GM21526 (cell line): ENCODE results near the gene MMP25.

Source experiments
- ATAC-seq: cut with Tn5 transposase; IDR thresholded peaks from one replicate; pipeline ENCODE4 v1.9.1; 2021; ENCODE audit warnings: moderate library complexity; ENCODE audit not compliant: unreplicated experiment, low FRiP score

Gene MMP25

DNA sequence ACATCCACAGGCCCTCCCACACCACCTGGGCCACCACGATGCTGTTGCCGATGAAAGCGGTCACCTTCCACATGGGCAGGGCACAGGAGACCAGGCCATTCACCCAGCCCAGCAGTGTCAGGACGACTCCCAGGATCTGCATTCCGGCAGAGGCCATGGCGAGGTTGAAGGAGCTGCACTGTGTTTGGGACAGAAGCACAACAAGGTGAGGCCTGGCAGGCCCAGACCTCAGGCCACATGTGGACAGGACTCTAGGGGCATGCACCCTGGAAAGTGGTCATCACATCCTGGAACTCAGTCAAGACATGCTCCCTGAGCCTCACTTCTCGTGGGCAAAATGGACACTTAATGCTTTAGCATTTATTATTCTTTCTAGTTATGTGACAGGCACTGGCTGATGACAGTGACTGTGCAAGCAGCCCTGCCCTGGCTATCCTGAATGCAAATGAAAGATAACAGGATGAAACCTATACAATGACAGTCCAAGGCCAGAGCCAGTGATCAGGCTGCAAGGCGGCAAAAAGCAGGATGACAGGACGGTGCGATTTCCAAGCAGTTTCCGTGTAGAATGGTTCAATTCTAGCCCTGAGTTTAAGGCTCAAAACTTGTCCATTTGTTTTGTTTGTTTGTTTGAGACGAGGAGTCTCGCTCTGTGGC is 30.4 kb upstream of the MMP25 start:
- no peak for ATAC-seq

DNA sequence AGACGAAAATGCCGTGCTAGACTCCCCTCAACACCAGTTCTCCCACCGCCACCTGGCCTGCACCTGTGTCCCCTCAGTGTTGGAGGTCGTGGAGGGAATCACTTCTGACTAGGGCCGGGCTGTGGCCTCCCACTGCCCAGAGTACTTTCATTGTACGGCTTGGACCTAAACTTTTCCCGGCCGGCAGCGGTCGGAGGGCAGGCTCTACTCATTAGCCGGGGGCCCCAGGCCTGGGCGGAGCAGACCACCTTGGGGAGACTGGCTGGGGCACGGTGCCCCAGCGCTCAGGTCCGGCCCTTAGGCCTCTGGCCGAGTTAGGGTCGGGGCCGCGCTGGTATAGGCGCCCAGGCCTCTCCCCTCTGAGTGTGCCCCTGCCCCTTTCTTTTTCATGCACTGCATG is 29.0 kb upstream of the MMP25 start:
- ATAC-seq, result no peak

DNA sequence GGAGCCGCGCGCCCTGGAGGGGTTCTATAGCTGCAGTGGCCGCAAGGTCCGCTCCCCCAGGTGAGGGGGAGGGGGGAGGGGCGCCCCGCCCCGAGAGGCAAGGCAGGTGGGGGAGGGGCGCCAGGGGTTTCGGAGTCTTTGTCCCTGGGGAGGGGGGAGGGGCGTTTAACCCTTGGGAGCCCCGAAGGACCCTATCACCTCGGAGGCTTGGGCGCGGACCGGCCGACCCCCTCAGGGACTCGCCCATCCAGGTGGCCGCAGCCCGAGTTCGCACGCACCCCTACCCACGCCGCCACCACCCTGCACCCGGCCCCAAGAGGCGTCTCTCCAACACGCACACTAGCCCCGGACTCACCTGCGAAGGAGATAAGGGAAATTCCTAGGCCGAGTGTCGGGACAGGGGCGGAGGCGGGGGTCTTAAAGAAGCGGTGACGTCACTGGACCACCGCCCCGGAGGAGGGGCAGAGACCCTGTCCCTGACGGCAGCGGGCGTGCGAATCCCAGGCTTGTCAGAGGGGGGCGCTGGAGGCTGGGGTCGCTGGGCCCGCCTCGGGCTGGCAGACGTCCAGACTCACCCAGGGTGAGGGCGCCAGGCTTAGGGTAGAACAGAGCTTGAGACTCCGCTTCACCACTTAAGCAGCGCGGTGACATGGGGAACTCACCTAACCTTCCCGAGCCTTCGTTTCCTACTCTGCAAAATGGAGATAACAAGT is 28.4 kb upstream of the MMP25 start, which contains the start of gene CLDN6:
Gene CLDN6, minus strand, starts transcription at position 390 of the 713 bp plus-strand sequence. CDS start 2,162 bp downstream, outside the sequence.
- ATAC-seq, result no peak

DNA sequence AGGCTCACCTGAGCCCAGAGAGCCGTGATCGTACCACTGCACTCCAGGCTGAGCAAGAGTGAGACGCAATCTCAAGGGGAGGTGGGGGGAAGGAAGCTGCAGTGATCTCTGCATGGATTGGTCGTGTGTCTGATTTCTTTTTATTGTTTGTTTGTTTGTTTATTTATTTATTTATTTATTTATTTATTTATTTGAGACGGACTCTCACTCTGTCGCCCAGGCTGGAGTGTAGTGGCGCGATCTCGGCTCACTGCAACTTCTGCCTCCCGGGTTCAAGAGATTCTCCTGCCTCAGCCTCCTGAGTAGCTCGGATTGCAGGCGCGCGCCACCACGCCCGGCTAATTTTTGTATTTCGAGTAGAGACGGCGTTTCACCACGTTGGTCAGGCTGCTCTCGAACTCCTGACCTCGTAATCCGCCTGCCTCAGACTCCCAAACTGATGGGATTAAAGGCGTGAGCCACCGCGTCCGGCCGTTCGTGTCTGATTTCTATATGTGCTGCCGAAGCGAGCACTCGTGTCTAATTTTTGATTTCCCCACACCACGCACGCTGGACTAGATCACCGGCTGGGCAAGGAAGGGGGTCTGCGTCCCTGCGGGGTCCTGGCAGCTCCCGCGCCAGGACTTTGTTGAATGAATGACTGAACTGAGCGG is 26.6 kb upstream of the MMP25 start:
- ATAC-seq, result no peak

DNA sequence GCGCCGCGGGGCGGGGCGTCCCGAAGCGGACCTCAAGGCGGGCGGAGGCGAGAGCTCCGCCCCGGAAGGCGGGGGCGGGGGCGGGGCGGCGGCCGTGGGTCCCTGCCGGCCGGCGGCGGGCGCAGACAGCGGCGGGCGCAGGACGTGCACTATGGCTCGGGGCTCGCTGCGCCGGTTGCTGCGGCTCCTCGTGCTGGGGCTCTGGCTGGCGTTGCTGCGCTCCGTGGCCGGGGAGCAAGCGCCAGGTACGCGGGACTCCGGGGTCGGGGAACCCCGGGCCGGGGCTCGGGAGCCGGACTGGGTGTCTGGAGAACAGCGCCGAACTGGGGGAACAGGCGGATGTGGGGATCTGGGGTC is 26.1 kb upstream of the MMP25 start, which contains the start of gene TNFRSF12A:
Gene TNFRSF12A, plus strand, starts transcription at position 122 of the 357 bp plus-strand sequence. Its CDS starts 30 bp downstream, at position 152.
- no peak for ATAC-seq

DNA sequence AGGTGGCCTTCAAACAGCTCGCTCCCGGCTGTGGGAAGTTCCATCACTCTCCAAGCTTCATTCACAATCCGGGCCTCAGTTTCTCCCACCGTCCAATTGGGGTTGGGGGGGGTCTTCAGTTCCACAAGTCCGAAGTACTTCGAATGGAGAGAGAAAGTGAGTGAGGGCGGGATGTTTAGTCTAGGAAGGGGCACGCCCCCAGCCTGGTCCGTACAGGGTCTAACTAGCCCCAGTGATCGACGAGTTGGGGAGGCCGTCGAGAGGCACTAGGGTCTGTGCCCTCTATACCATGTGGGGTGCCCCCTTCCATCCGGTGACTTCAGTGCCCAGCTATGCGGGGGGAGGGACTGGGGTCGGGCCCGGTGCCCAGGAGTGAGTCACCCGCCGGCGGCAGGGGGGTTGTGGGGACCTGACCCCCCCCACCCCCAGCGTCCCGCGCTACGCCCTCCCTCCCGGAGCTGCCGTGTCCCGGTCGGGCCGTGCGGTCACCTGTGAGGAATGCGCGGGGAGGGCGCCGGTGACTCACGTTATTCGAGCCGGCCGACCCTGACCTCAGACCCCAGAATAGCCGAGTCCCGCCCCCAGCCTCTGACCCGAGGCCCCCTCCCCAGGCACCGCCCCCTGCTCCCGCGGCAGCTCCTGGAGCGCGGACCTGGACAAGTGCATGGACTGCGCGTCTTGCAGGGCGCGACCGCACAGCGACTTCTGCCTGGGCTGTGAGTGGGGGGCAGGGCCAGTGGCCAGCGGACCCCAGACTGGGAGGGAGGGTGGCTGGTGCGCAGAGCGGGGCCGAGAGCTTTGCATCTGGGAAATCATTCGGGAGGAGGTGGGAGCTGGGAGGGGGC is 25.5 kb upstream of the MMP25 start:
- no peak for ATAC-seq

DNA sequence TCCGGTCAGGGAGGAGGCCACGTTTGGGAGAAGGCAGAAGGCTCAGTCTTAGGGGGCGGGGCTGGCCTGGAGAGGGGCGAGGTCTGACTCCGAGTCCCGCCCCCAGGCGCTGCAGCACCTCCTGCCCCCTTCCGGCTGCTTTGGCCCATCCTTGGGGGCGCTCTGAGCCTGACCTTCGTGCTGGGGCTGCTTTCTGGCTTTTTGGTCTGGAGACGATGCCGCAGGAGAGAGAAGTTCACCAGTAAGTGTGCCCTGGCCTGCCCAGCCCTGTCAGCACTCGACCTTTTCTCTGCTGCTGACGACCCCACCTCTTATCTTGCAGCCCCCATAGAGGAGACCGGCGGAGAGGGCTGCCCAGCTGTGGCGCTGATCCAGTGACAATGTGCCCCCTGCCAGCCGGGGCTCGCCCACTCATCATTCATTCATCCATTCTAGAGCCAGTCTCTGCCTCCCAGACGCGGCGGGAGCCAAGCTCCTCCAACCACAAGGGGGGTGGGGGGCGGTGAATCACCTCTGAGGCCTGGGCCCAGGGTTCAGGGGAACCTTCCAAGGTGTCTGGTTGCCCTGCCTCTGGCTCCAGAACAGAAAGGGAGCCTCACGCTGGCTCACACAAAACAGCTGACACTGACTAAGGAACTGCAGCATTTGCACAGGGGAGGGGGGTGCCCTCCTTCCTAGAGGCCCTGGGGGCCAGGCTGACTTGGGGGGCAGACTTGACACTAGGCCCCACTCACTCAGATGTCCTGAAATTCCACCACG is 24.7 kb upstream of the MMP25 start:
- ATAC-seq, result no peak

DNA sequence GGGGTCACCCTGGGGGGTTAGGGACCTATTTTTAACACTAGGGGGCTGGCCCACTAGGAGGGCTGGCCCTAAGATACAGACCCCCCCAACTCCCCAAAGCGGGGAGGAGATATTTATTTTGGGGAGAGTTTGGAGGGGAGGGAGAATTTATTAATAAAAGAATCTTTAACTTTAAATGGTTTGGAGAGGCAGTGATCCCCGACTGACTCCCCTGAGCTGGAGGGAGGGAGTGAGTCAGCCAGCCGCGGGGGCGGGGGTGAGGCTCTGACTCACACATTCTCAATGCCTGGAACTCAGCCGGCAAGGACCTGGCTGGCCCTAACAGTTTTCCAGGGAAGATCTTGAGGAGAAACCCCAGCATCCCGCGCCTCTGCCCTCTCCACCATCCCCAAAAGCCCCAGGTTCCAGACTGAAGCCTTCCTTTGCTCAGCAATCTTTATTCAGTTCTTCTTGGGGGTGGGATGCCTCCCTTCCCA is 24.1 kb upstream of the MMP25 start:
- ATAC-seq, result no peak

DNA sequence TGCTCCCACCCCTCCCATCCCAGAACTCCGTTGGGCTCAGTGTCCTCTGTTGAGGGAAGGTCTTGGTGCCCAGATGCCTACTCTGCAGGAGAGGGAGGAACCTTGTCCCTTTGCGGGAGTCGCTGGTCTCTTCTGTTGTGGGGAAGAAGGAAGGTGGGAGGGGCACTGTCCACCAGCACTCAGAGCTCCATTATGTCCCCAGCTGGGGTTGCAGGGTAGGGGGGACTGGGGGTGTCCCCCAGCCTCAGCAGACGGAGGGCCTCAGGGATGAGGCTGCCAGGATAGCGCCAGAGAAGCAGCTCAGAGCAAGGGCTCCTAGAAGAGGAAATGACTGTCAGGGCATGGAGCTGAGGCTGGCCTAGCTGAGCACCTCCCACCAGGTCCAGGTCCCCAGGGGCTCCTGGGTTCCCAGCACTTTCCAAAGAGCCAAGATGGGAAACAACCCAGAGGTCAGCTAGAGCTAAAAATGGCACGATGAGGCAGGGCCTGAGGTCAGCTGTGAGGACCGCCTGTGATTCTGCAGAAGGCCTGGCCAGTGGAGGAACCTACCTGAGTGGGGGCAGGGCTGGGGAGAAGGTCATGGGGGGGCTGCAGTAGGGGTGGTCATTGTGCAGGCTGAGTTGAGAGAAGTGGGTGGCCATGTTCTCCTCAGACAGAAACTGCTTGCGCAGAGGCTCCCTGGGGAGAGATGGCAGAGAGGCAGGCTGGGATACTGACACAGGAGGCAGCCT is 23.5 kb upstream of the MMP25 start:
- no peak for ATAC-seq

DNA sequence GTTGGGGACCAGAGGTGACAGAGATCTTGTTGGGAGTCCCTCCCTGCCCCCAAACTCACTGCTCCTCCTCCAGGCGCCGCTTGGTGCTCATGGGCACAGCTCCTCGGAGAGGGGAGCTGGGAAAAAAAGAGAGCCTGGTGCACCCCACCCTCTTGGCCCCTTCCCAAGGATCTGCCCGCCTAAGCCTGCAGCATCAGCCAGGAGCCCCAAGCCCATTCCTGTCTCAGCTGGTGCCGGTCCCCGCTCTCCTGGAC is 23.0 kb upstream of the MMP25 start:
- no peak for ATAC-seq

DNA sequence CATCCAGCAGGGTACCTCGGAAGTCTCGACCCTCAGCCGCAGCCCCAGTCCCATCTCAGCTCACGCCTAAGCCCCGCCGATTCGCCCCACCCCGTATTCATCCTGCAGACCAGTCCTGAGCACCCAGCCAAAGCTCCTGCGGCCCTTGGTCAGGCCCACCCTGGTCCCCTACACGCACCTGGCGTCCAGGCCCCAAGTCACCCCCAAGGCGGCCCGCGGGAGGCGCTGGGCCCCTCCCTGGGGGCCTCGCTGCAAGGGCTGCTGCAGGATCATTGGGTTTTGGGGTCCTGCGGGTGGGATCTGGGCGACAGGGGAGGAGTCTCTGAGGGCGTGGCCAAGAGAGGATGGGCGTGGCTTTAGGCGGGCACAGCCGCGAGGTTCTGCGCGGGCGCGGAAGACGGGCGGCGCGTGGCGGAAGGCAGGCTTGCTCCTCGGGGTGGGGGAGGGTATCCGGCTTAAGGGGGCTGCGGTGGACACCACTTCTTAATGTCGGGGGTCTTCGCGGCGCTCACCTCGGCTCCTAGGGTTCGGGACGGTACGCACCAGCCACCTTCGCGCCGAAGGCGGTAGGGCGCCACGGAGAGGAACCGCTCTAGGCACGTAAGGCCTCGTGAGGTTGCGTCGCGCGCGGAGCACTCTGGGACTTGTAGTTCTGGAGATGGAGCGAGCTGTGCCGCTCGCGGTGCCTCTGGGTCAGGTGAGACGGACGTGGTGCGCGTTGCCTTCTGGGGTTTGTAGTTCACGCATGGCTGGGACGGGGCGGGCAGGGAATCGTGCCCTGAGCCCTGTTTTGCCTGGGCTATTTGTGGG is 22.5 kb upstream of the MMP25 start, which contains the start of the genes HCFC1R1 and THOC6:
Gene HCFC1R1, minus strand, starts transcription at position 274 of the 810 bp plus-strand sequence. Its CDS starts 1 bp downstream, at position 273.
Gene THOC6, plus strand, starts transcription at position 367 of the 810 bp plus-strand sequence. Its CDS starts 292 bp downstream, at position 659.
- ATAC-seq, result peak; percentile 59

DNA sequence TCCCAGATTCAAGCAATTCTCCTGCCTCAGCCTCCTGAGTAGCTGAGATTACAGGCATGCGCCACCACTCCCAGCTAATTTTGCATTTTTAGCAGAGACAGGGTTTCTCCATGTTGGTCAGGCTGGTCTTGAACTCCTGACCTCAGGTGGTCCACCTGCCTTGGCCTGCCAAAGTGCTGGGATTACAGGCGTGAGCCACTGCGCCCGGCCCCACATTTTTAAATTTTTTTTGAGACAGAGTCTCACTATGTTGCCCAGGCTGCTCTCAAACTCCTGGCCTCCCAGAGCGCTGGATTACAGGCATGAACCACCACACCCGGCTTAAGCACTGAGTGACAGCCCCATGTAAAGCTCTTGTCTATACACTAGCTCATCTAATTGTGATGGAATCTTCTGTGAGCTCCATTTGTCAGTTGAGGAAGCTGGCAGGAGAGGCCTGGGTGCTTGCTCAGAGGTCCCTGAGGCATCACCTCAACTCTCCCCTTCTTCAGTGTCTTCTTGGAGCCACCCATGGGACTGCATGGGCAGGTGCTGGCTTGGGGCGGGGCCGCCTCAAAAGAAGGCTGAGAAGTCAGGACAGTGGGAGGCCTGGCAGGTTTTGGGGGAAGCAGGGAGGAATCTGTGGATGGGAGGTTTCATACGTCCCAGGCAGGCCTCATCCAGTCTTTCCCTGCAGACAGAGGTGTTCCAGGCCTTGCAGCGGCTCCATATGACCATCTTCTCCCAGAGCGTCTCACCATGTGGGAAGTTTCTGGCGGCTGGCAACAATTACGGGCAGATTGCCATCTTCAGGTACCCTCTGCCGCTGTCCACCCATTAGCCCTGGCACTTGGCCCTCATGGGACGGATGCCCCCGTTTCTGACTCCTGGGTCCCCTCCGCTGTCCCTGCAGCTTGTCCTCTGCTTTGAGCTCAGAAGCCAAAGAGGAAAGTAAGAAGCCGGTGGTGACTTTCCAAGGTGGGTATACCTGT is 21.0 kb upstream of the MMP25 start:
- ATAC-seq, result no peak

DNA sequence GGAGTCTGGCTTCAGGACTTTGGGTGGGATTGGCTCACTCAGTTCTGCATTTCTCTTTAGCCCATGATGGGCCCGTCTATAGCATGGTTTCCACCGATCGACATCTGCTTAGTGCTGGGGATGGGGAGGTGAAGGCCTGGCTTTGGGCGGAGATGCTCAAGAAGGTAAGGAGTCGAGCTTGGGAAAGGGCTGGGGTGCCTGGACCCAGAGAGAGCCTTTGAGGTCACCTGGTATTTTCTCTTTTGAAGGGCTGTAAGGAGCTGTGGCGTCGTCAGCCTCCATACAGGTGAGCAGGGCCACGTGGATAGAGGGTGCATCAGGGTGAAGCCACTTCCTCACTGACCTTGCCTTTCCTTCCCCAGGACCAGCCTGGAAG is 20.4 kb upstream of the MMP25 start:
- no peak for ATAC-seq

DNA sequence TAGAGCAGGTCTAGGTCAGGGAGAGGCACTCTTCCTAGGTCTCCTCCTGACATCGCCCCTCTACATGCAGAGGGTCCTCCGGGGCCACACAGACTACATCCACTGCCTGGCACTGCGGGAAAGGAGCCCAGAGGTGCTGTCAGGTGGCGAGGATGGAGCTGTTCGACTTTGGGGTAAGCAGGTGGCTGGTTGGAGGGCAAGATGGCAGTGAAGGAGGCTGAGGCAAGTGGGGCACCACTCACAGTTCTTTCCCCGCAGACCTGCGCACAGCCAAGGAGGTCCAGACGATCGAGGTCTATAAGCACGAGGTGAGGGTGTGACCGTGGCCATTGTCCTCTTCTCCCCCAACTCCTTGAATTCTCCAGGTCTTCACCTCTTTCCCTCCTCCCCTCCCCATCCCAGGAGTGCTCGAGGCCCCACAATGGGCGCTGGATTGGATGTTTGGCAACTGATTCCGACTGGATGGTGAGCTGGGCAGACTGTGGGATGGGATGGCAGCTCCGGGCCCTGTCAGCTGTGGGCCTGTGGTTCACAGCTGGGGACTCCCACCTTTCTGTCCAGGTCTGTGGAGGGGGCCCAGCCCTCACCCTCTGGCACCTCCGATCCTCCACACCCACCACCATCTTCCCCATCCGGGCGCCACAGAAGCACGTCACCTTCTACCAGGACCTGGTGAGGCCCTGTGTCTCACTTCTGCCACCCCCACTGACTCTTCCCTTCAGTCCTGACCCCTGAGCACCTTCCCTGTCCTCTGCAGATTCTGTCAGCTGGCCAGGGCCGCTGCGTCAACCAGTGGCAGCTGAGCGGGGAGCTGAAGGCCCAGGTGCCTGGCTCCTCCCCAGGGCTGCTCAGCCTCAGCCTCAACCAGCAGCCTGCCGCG is 19.5 kb upstream of the MMP25 start:
- ATAC-seq, result no peak

DNA sequence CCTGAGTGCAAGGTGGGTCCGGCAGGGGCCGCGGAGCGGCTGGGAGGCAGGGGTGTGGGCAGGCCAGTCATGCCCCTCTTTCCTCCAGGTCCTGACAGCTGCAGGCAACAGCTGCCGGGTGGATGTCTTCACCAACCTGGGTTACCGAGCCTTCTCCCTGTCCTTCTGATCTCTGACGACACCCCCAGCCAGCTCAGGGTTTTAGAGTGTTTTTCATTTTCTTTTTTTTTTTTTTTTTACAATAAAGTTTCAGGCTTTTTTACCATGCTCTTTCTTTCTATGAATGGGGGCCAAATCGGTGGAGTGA is 18.9 kb upstream of the MMP25 start:
- no peak for ATAC-seq

DNA sequence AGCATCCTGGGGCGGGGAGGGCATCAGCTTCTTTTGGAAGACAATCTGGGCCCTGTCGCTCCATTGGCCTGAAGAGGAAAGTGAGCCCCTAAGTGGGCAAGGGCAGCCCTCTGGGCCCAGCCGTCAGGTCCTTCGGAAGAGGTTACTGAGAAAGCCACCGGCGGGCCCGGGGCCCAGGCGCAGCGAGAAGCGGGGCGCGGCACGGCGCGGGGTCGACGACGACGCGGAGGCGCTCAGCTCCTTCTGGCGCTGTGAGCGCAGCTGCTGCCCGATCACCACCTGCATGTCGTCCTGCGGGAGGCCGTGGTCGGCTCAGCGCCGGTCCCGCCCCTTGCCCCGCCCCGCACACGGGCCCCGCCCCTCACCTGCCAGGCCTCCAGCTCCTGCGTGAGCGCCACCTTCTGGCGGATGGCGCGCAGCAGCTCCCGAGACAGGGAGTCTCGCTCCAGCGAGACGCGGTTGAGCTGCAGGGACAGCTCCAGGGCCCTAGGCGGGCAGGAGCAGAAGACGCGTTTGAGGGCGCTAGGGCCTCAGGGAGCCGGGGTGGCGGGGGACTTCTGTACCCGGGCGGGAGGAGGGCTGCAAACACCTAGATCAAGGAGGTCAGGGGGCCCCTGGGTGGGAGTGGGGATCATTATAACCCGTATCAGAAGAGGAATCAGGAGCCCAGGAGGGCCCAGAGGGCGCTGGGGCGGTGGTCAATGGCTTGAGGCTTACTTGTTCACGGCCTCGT is 18.2 kb upstream of the MMP25 start:
- ATAC-seq, result peak; percentile 33
